ENCODE measurements around the gene RRP9. TPM values are rescaled to one million over a fixed set of nuclear protein-coding genes. Genes with fewer than 3 reads are reported as not detected.
"Not testable (repeated sequence)": the region's sequence is repeated elsewhere in the genome, so short reads cannot be mapped to it uniquely, and the experiment has no call there.

RRP9 gene
- total RNA-seq, 1 experiment from 2014 or later: 32.3 TPM

DNA sequence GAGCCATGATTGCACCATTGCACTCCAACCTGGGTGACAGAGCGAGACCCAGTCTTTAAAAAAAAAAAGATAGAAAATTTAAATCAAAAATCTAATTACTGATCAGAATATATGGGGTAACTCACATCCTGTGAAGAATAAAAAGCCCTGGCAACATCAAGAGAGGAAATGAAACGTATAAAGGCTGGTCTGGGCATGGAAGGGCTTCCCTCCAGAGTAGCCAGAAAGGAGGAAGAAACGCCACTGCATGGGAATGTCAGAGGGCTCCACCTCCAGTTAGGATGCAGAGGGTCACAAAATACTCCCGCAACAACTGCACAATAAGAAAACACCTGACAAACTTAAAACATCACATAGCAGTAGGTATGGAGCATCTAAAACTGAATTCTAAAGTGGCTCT, 33.7 kb downstream of the RRP9 start:
- ChIA-PET CTCF (no interaction called here), POLR2A (ENCODE audit: low non-redundant PET) (no interaction called here)
- Histone ChIP-seq H3K27ac (ENCODE audit: low read depth, low read length, poor library complexity, severe bottlenecking) (no peak overlapping the region), H3K4me1 (ENCODE audit: insufficient read depth, low read length, poor library complexity, severe bottlenecking) (no peaks in the 10 kb centered on the region), H3K4me3 (ENCODE audit: low read depth, low read length, poor library complexity, severe bottlenecking) (no peak overlapping the region), H3K27me3 (replicated peaks; ENCODE audit: insufficient read depth, low read depth, low read length, poor library complexity) (no peaks in the 10 kb centered on the region), H3K36me3 (ENCODE audit: insufficient read depth, low read length, poor library complexity, severe bottlenecking) (no peaks in the 10 kb centered on the region), H3K9me3 (ENCODE audit: low read depth, low read length, poor library complexity, severe bottlenecking) (no peaks in the 10 kb centered on the region)
- no peak for TF ChIP-seq EZH2 (IDR thresholded peaks at IDR 0.05; ENCODE audit: borderline replicate concordance, low read depth, low read length, poor library complexity, severe bottlenecking)
- TF ChIP-seq, protein P1, sequence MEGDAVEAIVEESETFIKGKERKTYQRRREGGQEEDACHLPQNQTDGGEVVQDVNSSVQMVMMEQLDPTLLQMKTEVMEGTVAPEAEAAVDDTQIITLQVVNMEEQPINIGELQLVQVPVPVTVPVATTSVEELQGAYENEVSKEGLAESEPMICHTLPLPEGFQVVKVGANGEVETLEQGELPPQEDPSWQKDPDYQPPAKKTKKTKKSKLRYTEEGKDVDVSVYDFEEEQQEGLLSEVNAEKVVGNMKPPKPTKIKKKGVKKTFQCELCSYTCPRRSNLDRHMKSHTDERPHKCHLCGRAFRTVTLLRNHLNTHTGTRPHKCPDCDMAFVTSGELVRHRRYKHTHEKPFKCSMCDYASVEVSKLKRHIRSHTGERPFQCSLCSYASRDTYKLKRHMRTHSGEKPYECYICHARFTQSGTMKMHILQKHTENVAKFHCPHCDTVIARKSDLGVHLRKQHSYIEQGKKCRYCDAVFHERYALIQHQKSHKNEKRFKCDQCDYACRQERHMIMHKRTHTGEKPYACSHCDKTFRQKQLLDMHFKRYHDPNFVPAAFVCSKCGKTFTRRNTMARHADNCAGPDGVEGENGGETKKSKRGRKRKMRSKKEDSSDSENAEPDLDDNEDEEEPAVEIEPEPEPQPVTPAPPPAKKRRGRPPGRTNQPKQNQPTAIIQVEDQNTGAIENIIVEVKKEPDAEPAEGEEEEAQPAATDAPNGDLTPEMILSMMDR (conservative IDR thresholded peaks at IDR 0.05; ENCODE audit: low read depth, low read length): no peak
- no TSS peak for BruUV-seq (replicated peaks)
- DNase-seq (ENCODE audit: low spot score): no peak
- intact Hi-C loops (cut with micrococcal nuclease; ENCODE audit: unreplicated experiment): no loop called here

DNA sequence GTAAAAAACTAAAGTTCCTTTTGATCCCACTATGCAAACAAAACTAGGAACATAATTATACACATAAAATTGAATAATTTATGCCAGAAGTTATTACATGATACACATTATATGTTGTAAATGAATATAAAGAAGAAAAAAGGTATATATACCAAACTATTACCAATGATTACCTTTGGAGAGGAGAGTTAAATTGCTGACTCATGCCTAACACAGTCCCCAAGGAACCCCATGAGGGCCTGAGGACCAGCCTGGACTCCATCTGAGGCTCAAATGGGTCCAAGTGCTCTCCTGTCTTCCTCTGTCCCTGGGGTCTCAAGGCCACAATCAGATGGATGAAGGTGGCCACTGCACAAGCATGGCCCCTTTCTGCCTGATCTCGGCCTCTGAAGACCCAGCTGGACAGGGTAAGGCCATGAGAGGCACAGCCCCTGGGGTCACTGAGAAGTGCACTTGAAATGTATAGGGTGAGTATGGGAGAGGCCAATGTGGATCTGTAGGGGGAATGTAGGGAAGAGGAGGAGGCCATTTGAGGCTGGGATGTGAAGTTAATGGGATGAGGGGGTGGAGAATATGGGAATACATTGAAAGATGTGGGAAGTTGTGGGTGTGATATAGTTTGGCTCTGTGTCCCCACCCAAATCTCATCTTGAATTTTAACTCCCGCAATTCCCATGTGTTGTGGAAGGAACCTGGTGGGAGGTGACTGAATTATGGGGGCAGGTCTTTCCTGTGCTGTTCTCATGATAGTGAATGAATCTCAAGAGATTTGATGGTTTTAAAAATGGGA, 37.5 kb downstream of the RRP9 start:
- POLR2A ChIA-PET (ENCODE audit: low non-redundant PET): no interaction called here
- Histone ChIP-seq H3K36me3 (ENCODE audit: insufficient read depth, low read length, poor library complexity, severe bottlenecking) (no peaks in the 10 kb centered on the region), H3K9me3 (ENCODE audit: low read depth, low read length, poor library complexity, severe bottlenecking) (no peaks in the 10 kb centered on the region), H3K4me1 (ENCODE audit: insufficient read depth, low read length, poor library complexity, severe bottlenecking) (no peaks in the 10 kb centered on the region), H3K27me3 (replicated peaks; ENCODE audit: insufficient read depth, low read depth, low read length, poor library complexity) (peaks cover 6% of the 10 kb centered on the region), H3K27ac (ENCODE audit: low read depth, low read length, poor library complexity, severe bottlenecking) (no peak overlapping the region), H3K4me3 (ENCODE audit: low read depth, low read length, poor library complexity, severe bottlenecking) (no peak overlapping the region)
- CTCF ChIA-PET: no interaction called here
- no peak for DNase-seq (ENCODE audit: low spot score)
- no TSS peak for BruUV-seq (replicated peaks)
- intact Hi-C loops (cut with micrococcal nuclease; ENCODE audit: unreplicated experiment): no loop called here
- no peak for TF ChIP-seq EZH2 (IDR thresholded peaks at IDR 0.05; ENCODE audit: borderline replicate concordance, low read depth, low read length, poor library complexity, severe bottlenecking)
- TF ChIP-seq, protein P1 (conservative IDR thresholded peaks at IDR 0.05; ENCODE audit: low read depth, low read length): no peak

DNA sequence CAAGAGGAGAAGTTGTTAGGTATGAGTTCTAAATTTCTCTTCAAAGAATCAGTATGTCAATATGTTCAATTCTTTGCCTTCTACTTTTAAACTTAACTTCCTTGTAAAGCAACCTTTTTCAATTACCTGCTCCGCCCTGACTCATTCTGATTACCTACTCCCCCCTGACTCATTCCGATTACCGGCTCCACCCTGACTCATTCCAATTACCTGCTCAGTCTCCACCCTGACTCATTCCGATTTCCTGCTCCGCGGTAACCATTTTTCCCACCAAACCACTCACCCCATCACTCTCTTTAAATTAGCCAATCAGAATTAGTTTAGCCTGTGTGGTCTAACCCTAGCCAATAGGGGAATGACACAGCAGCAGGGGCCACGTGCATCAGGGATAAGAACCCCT, 39.3 kb downstream of the RRP9 start:
- H3K36me3 ChIP-seq (ENCODE audit: insufficient read depth, low read length, poor library complexity, severe bottlenecking); H3K27me3 ChIP-seq (replicated peaks; ENCODE audit: insufficient read depth, low read depth, low read length, poor library complexity); H3K9me3 ChIP-seq (ENCODE audit: low read depth, low read length, poor library complexity, severe bottlenecking); H3K4me1 ChIP-seq (ENCODE audit: insufficient read depth, low read length, poor library complexity, severe bottlenecking); H3K27ac ChIP-seq (ENCODE audit: low read depth, low read length, poor library complexity, severe bottlenecking); POLR2A ChIA-PET (ENCODE audit: low non-redundant PET); CTCF ChIA-PET; DNase-seq (ENCODE audit: low spot score); intact Hi-C loops (cut with micrococcal nuclease; ENCODE audit: unreplicated experiment); BruUV-seq (replicated peaks); H3K4me3 ChIP-seq (ENCODE audit: low read depth, low read length, poor library complexity, severe bottlenecking): not testable (repeated sequence)

DNA sequence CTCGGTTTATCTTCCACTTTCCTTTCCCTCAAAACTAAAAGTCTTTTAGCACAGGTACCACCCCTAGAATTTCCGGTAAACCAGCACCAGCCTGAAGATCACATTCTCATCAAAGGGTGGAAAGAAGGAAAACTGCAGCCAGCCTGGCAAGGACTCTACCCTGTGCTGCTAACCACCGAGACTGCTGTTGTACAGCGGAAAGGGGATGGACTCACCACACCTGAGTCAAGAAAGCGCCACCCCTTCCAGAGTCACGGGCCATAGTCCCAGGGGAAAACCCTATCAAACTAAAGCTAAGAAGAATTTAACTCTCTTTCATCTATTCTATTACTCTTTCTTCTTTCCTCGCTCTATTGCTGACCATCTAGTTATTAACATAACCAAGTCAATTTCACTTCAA, 41.7 kb downstream of the RRP9 start:
- H3K27me3 ChIP-seq (replicated peaks; ENCODE audit: insufficient read depth, low read depth, low read length, poor library complexity); CTCF ChIA-PET; BruUV-seq (replicated peaks); intact Hi-C loops (cut with micrococcal nuclease; ENCODE audit: unreplicated experiment); POLR2A ChIA-PET (ENCODE audit: low non-redundant PET); H3K4me3 ChIP-seq (ENCODE audit: low read depth, low read length, poor library complexity, severe bottlenecking); H3K4me1 ChIP-seq (ENCODE audit: insufficient read depth, low read length, poor library complexity, severe bottlenecking); DNase-seq (ENCODE audit: low spot score); H3K9me3 ChIP-seq (ENCODE audit: low read depth, low read length, poor library complexity, severe bottlenecking); H3K36me3 ChIP-seq (ENCODE audit: insufficient read depth, low read length, poor library complexity, severe bottlenecking); H3K27ac ChIP-seq (ENCODE audit: low read depth, low read length, poor library complexity, severe bottlenecking): not testable (repeated sequence)
